KBM-7 (cell line): ENCODE measurements around the gene SMG6.
A peak's percentile ranks its signal among the peaks of the same experiment; 100 is the strongest.
"Not testable (repeated sequence)": the region's sequence is repeated elsewhere in the genome, so short reads cannot be mapped to it uniquely, and the experiment has no call there.

ENCODE experiments used
- DNase-seq: peaks from one replicate; pipeline ENCODE4 v3.0.0-alpha.2; 2015
- in situ Hi-C: fragments of 300-500 bp; cut with MboI; formaldehyde crosslinking; loops from 2 replicates; pipeline ENCODE4 v1.14.3; 2020; ENCODE audit warnings: low sequenced_read_pairs, low pct_unique_long_range_greater_than_20kb, mixed read lengths

Gene SMG6

DNA sequence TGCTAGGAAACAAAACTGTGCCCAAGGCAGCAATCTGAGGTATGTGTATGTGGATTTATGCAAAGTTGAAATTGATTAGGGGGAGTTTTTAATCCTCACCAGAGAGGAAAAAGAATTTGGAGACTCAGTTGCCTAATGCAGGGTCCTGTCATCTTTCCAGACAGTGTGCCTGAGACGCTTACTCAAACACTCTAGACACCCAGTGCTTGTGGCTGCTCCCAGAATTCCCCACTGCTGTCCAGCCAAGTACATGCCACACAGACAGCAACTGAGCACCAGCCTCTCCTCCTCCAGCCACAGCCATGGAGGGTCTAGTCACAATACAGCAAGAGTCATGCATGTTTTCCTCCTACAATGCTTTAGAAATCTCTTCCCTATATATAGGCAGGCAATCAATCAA is 130.6 kb downstream of the SMG6 start:
- DNase-seq, result no peak
- in situ Hi-C loops, result no loop called here

- in situ Hi-C loops, result no loop called here
- DNase-seq, result no peak
Measured at GRCh38 chr17:2172077-2172851, 131.3 kb downstream of the SMG6 start.

DNA sequence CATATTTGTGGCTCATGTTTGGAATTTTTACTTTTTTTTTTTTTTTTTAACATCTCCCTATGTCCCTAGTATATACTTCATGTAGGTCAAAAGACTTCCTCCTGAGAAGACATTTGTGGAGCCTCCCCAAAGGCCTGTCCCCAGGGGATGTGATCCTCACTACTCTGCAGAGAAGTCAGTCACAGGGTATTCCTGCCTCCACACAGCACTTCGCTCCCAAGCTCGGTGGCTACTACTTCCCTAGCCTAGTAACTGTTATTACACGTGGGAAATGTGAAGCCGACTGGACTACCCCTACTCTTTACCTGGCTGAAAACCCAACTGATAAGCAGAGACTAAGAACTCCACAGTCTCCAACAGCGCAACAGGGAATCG is 131.9 kb downstream of the SMG6 start:
- in situ Hi-C loops, result no loop called here
- no peak for DNase-seq

- DNase-seq, result peak; percentile 26
- in situ Hi-C loops, result no loop called here
Measured at GRCh38 chr17:2170023-2170422, 133.6 kb downstream of the SMG6 start.

GRCh38 chr17:2165723-2166122 is 137.9 kb downstream of the SMG6 start:
- in situ Hi-C loops, DNase-seq: not testable (repeated sequence)

DNA sequence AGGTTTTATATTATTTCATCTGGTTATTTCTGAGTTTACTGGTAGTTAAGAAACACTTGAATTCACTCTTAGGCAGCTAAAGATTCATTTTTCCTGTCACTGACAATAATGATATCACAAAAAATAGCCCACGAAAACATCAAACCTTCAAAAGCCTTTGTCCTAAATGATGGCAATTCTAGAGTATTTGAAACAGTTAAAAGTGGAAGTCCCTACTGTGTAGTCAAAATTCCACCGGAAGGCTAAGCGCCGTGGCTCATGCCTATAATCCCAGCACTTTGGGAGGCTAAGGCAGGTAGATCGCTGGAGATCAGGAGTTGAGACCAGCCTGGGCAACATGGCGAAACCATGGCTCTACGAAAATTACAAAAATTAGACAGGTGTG is 145.2 kb downstream of the SMG6 start:
- no peak for DNase-seq
- in situ Hi-C loops, result no loop called here

DNA sequence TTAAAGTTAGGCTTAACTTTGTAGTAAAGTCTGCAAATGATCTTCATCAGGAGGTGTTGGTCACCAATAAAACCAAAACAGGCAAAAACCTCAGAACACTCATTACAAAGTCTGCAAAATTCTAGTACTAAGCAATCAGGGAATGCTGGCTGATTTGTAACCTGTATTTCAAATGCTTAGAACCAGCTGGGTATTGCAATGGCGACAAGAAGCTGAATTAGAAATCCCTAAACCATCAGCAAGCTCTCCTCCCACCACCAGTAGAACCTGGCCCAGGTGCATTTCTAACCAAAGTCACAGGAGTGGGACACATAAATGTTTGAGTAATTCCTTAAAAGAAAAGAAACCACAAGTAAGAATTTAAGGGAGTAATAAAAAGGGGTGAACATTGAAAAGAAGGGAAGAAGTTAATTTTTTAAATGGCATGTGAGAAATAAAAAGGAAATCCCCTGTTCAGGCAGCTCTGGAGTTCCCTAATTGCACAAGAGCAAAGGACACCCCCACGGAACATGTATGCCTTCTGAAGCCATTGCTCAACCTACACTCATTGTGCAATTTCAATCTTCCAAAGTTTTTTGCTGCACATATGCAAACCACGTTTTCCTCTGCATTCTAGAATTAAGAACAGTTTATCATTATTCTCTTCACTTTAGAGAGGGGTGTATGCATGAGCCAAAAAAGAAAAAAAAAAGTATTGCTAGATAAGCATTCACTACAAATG is 145.8 kb downstream of the SMG6 start:
- DNase-seq, result peak; percentile 71
- in situ Hi-C loops, result no loop called here

GRCh38 chr17:2157081-2157480 is 146.5 kb downstream of the SMG6 start:
- peak; percentile 62 for DNase-seq
- in situ Hi-C loops, result no loop called here

DNA sequence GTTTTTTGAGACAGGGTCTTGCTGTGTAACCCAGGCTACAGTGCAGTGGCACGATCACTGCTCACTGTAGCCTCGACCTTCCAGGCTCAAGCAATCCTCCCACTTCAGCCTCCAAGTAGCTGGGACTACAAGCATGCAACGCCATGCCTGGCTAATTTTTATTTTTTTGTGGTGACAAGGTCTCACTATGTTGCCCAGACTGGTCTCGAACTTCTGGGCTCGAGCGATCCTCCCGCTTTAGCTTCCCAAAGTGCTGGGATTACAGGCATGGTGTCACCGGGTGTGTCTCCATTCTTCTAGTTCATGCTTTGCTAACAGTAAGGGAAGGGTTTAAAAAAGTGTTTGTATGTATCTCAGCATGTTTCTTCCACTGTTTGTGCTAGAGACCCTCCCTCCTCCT is 146.9 kb downstream of the SMG6 start:
- no peak for DNase-seq
- in situ Hi-C loops, result no loop called here

- in situ Hi-C loops, result no loop called here
- no peak for DNase-seq
Measured at GRCh38 chr17:2155573-2155972, 148.0 kb downstream of the SMG6 start.

GRCh38 chr17:2151358-2152033 is 152.1 kb downstream of the SMG6 start:
- in situ Hi-C loops, result no loop called here
- DNase-seq, result no peak

- in situ Hi-C loops, result no loop called here
- DNase-seq, result no peak
Measured at GRCh38 chr17:2150806-2151205, 152.8 kb downstream of the SMG6 start.

DNA sequence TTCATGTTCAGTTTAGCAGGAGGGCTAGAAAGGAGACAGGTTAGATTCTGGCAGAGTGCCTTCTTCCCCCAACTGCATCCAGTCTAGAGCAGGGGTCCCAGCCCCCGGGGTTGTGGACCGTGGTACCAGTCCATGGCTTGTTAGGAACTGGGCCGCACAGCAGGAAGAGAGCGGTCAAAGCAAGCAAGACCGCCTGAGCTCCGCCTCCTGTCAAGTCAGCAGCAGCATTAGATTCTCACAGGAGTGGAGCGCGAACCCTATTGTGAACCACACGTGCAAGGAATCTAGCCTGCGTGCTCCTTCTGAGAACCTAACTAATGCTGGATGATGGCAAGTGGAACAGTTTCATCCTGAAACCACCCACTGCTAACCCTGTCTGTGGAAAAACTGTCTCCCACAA is 153.7 kb downstream of the SMG6 start:
- DNase-seq, result no peak
- in situ Hi-C loops, result no loop called here

DNA sequence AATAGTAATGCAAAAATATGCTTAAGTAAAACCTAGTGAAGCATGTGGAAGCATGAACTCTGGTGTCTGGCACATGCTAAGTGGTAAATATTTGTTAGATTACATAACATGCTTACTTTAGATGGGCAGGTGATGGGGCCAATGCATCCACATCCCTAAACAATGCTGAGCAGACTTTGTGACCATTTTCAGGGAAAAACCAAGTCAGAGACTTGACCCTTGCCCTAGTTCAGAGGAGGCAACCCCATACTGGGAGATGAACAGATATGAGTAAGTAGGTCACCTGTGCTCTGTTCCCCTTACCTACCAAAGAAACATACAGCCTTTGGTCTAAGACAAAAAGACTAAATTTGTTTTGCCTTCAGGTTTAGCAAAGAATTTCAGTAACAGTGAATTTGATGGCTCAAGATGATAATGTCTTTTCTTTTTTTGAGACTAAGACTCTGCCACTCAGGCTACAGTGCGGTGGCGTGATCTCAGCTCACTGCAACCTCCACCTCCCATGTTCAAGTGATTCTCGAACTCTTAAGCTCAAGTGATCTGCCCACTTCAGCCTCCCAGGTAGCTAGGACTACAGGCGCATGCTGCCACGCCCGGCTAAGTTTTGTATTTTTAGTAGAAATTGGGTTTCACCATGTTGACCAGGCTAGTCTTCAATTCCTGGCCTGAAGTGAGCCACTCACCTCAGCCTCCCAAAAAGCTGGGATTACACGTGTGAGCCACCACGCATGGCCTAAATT is 157.3 kb downstream of the SMG6 start:
- no peak for DNase-seq
- in situ Hi-C loops, result no loop called here

GRCh38 chr17:2144701-2145100 is 158.9 kb downstream of the SMG6 start:
- no peak for DNase-seq
- in situ Hi-C loops, result no loop called here

DNA sequence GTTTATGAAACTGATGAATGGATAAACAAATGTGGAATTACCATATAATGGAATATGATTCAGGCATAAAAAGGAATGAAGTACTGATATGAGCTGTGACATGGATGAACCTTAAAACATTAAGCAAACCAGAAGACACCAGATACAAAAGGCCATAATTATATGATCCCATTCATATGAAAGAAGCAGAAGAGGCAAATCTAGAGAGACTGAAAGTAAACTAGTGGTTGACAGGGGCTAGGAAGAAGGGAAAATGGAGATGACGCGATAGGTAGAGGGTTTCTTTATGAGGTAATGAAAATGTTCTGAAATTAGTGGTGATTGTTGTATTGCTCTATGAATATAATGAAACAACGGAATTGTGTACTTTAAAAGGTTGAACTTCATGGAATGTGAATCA is 160.3 kb downstream of the SMG6 start:
- in situ Hi-C loops, result no loop called here
- DNase-seq, result no peak

- DNase-seq, in situ Hi-C loops: not testable (repeated sequence)
Measured at GRCh38 chr17:2142682-2143081, 160.9 kb downstream of the SMG6 start.

DNA sequence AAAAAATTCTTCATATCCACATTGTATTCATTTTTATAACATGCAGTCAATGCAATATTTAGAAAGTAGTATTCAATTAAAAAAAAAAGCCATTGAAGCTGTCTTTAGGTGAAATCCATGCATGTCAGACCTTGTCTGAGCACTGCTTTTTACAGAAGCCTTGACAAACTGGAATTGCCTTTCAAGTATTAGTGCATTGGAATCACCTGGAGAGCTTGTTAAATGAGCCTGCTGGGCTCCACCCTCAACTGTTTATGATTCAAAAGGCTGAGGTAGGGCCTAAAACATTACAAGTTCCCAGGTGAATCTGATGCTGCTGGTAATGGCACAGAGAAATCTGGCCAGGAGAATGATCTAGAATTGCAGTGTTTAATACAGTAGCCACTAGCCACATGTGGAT is 162.9 kb downstream of the SMG6 start:
- no peak for DNase-seq
- in situ Hi-C loops, result no loop called here

GRCh38 chr17:2138761-2139160 is 164.8 kb downstream of the SMG6 start:
- in situ Hi-C loops, result no loop called here
- peak; percentile 84 for DNase-seq

- in situ Hi-C loops, result no loop called here
- DNase-seq, result peak; percentile 73
Measured at GRCh38 chr17:2138318-2138717, 165.3 kb downstream of the SMG6 start.
